ENCODE results near the gene MYMX.

The MYMX gene

GRCh38 chr6:44237021-44237812, 20.5 kb downstream of the MYMX start:
- DNase-seq (ENCODE audit: insufficient read length, low spot score) (peak; percentile 99), FAIRE-seq (peak; percentile 92)
- TF ChIP-seq POLR2A (IDR thresholded peaks at IDR 0.05; ENCODE audit: low read depth, low read length), result peak; percentile 71

DNA sequence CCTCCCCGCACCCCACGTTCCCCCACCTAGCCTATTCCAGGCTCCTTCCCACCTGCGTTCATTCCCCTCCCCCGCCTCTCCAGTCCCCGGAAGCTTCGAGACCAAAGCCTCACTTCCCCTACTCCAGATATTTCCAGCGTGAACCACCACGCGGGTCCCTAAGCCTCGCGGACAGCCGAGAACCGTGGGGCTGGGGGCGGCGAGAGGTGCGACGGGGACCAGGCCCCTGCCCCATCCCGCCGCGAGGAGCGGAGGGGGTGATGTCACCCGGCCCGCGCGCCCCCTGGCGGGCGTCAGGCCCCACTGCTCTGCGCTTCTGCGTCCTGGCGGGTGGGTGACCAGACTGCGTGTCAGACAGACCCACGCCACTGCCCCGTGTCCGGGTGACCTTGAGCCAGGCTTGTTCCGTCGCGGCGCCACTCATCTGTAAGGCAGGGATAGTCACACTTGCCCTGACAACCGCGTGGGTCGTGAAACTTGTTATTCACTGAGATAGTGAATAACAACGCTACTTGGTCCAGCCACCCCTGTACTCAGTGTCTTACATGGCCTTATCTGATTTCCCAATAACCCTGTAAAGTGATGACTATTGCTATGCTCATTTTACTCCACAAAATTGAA, 21.2 kb downstream of the MYMX start:
- no peak for TF ChIP-seq POLR2A (IDR thresholded peaks at IDR 0.05; ENCODE audit: low read depth, low read length)
- FAIRE-seq (no peak), DNase-seq (ENCODE audit: insufficient read length, low spot score) (peak; percentile 92)

DNA sequence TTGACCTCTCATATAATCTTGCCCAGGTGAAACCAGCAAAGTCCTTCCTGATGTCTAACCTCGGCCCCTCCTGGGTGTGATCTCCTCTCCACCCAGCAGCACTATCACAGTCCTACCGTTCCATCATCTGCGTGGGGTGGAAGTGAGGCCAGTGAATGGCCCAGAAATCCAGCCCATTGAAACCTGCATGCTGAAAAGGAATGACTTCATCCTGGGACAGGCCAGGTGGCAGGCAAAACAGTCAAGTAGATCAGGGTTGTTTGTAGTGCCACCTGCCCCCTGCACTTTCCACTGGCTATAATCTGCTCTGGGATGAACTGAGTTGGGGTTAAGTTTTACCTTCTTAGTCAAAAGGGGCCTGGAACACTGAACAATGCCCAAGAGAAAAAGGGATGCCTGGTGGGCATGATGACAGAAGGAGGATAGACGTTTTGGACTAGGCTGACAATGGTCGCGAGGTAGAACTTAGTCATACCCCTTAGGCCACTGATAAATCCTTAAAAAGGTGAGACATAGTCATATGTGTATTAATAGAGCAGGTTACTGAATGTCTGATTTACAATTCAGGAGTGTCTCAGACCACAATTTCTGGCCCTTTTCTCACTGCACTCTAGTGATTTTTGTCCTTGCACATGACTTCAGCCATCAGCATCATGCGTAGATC, 22.1 kb downstream of the MYMX start:
- DNase-seq (ENCODE audit: insufficient read length, low spot score) (no peak), FAIRE-seq (no peak)
- no peak for TF ChIP-seq POLR2A (IDR thresholded peaks at IDR 0.05; ENCODE audit: low read depth, low read length)

GRCh38 chr6:44243345-44243744, 26.6 kb downstream of the MYMX start:
- no peak for DNase-seq (ENCODE audit: insufficient read length, low spot score)
- no peak for TF ChIP-seq POLR2A (IDR thresholded peaks at IDR 0.05; ENCODE audit: low read depth, low read length)

GRCh38 chr6:44245391-44245911, 28.7 kb downstream of the MYMX start:
- no peak for TF ChIP-seq POLR2A (IDR thresholded peaks at IDR 0.05; ENCODE audit: low read depth, low read length)
- DNase-seq (ENCODE audit: insufficient read length, low spot score), result no peak
- no peak for FAIRE-seq

More at GRCh38 chr6:44243345-44243744, 26.6 kb downstream of the MYMX start:
- no peak for FAIRE-seq

DNA sequence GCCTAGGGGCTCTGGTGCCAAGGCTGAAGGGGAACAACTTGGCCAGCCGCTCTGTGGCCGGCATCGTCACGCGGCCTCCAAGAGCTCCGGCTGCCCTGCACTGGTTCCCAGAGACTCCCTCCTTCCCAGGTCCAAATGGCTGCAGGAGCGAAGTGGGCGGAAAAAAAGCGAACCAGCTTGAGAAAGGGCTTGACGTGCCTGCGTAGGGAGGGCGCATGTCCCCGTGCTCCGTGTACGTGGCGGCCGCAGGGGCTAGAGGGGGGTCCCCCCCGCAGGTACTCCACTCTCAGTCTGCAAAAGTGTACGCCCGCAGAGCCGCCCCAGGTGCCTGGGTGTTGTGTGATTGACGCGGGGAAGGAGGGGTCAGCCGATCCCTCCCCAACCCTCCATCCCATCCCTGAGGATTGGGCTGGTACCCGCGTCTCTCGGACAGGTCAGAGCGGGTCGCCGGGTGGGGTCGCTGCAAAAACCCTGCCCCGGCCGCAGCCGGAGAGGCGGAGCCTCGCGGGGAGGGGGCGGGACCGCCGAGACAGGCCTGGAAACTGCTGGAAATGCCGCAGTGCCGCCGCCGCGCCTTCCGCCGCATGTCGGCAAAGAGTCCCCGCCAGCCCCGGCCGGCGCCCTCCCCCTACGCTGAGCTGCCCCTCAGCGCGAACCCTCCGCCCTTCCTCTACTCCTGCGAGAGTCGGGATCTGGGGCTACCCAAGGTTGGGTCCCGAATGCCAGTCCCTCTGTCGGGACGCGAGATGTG, 29.4 kb downstream of the MYMX start:
- TF ChIP-seq POLR2A (IDR thresholded peaks at IDR 0.05; ENCODE audit: low read depth, low read length), result 0 out of 2 replicates have a peak, but pooled peaks have one; percentile 28
- DNase-seq (ENCODE audit: insufficient read length, low spot score) (peak; percentile 88), FAIRE-seq (no peak)

- peak; percentile 97 for DNase-seq (ENCODE audit: insufficient read length, low spot score)
- peak; percentile 100 for TF ChIP-seq POLR2A (IDR thresholded peaks at IDR 0.05; ENCODE audit: low read depth, low read length)
- peak; percentile 15 for FAIRE-seq
Observed at GRCh38 chr6:44246663-44247337, 30.1 kb downstream of the MYMX start, which contains the start of gene HSP90AB1. HSP90AB1 (plus strand) TSS chr6:44247101; CDS start chr6:44248630, 1,529 bp downstream.

GRCh38 chr6:44247338-44248302, 30.9 kb downstream of the MYMX start:
- DNase-seq (ENCODE audit: insufficient read length, low spot score) (no peak), FAIRE-seq (no peak)
- no peak for TF ChIP-seq POLR2A (IDR thresholded peaks at IDR 0.05; ENCODE audit: low read depth, low read length)

- DNase-seq (ENCODE audit: insufficient read length, low spot score) (no peak), FAIRE-seq (no peak)
- no peak for TF ChIP-seq POLR2A (IDR thresholded peaks at IDR 0.05; ENCODE audit: low read depth, low read length)
Observed at GRCh38 chr6:44248579-44248978, 31.9 kb downstream of the MYMX start.

DNA sequence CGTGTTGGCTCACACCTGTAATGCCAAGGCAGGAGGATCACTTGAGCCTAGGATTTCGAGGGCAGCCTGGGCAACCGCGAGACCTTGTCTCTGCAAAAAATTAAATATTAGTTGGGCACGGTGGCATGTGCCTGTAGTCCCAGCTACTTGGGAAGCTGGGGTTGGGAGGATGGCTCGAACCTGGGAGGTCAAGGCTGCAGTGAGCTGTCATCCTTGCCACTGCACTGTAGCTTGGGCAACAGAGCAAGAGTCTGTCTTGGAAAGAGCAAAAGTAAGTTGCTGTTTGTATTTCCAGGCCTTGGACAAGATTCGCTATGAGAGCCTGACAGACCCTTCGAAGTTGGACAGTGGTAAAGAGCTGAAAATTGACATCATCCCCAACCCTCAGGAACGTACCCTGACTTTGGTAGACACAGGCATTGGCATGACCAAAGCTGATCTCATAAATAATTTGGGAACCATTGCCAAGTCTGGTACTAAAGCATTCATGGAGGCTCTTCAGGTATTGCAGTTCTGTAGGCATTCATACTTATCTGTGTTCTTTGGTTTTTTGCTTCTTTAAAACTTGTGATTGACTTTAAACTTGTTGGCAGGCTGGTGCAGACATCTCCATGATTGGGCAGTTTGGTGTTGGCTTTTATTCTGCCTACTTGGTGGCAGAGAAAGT, 32.5 kb downstream of the MYMX start:
- DNase-seq (ENCODE audit: insufficient read length, low spot score) (no peak), FAIRE-seq (no peak)
- no peak for TF ChIP-seq POLR2A (IDR thresholded peaks at IDR 0.05; ENCODE audit: low read depth, low read length)

DNA sequence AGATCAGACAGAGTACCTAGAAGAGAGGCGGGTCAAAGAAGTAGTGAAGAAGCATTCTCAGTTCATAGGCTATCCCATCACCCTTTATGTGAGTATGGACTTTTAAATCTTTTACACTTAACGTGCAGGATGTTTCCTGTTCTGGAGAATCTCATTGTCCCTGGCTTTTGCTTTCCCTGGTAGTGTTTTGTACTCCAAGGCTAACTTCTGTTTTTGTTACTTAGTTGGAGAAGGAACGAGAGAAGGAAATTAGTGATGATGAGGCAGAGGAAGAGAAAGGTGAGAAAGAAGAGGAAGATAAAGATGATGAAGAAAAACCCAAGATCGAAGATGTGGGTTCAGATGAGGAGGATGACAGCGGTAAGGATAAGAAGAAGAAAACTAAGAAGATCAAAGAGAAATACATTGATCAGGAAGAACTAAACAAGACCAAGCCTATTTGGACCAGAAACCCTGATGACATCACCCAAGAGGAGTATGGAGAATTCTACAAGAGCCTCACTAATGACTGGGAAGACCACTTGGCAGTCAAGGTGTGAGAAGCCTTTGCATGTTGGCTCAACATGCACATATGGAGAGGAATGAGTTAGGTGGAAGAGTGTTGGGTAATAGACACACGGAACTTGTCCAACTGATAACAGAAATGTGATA, 33.5 kb downstream of the MYMX start:
- DNase-seq (ENCODE audit: insufficient read length, low spot score) (no peak), FAIRE-seq (no peak)
- no peak for TF ChIP-seq POLR2A (IDR thresholded peaks at IDR 0.05; ENCODE audit: low read depth, low read length)

All from H54 (cell line).